Colonic mucosa (tissue), 4 donors: ENCODE results near the gene LTB4R. TPM values are rescaled to one million over a fixed set of nuclear protein-coding genes. Genes with fewer than 3 reads are reported as not detected.

Source experiments
- DNase-seq: peaks from one replicate; pipeline ENCODE4 v3.0.0-alpha.2; 2020
- H3K27ac ChIP-seq: fragments of 200-600 bp; one replicate; pipeline ENCODE4 v1.8.0; 2021
- H3K27me3 ChIP-seq: fragments of 200-600 bp; one replicate; pipeline ENCODE4 v1.8.0; 2021
- H3K36me3 ChIP-seq: fragments of 200-600 bp; one replicate; pipeline ENCODE4 v1.8.0; 2021
- H3K4me1 ChIP-seq: fragments of 200-600 bp; one replicate; pipeline ENCODE4 v1.8.0; 2021; ENCODE audit warnings: mild to moderate bottlenecking
- H3K4me3 ChIP-seq: fragments of 200-600 bp; one replicate; pipeline ENCODE4 v1.8.0; 2021
- H3K9ac ChIP-seq, 2 donors: one replicate each; pipeline ENCODE4 v1.7.0; 2013; ENCODE audit warnings: control low read depth in 2 of 2, low read depth in 2 of 2, low read length in 2 of 2
- H3K9me3 ChIP-seq: fragments of 200-600 bp; one replicate; pipeline ENCODE4 v1.8.0; 2021
- CTCF ChIP-seq: fragments of 200-600 bp; IDR thresholded peaks from one replicate; pipeline ENCODE4 v1.8.0; 2022; ENCODE audit warnings: antibody characterized with exemption, mild to moderate bottlenecking
- intact Hi-C: fragments of 100-400 bp; cut with DNase I; formaldehyde crosslinking; loops from one replicate; pipeline ENCODE4 v1.14.1; 2022
- total RNA-seq, 2 donors: library from RNA; stranded (reverse); fragmentation: NEBNext Ultra II Directional in 1 of 2; extraction: Animal tissue kit (Norgen Biotek cat#: 25700) in 1 of 2; gene quantifications; one replicate each; pipeline ENCODE4 v1.2.1, GENCODE V29; 2021
- donor health status: healthy.
- donor health status: DM: no; HTN: no; CAD: no.
- donor health status: DM: no; HTN: no; CAD: no.

Gene LTB4R
- total RNA-seq, 2 donors from 2014 or later, result 1.5 to 4.0 TPM

GRCh38 chr14:24266344-24267244 lies 44.7 kb upstream of the LTB4R start:
- no peak for DNase-seq
- TF ChIP-seq CTCF, result no peak
- intact Hi-C loops, result no loop called here
- Histone ChIP-seq H3K27ac (no peak overlapping the region), H3K4me1 (no peaks in the 10 kb centered on the region), H3K27me3 (no peaks in the 10 kb centered on the region), H3K9me3 (no peaks in the 10 kb centered on the region), H3K9ac (no peak overlapping the region), H3K4me3 (no peak overlapping the region), H3K36me3 (peaks cover 7% of the 10 kb centered on the region)

GRCh38 chr14:24267516-24267915 lies 43.8 kb upstream of the LTB4R start:
- Histone ChIP-seq H3K4me3 (no peak overlapping the region), H3K27ac (no peak overlapping the region), H3K27me3 (no peaks in the 10 kb centered on the region), H3K4me1 (no peaks in the 10 kb centered on the region), H3K36me3 (peaks cover 7% of the 10 kb centered on the region), H3K9ac (no peak overlapping the region), H3K9me3 (no peaks in the 10 kb centered on the region)
- no peak for DNase-seq
- intact Hi-C loops, result no loop called here
- TF ChIP-seq CTCF, result no peak

GRCh38 chr14:24268225-24268624 lies 43.1 kb upstream of the LTB4R start:
- TF ChIP-seq CTCF, result no peak
- no peak overlapping the region for H3K9ac ChIP-seq
- no peaks in the 10 kb centered on the region for H3K27me3 ChIP-seq
- no peak overlapping the region for H3K27ac ChIP-seq
- H3K4me1 ChIP-seq, result no peaks in the 10 kb centered on the region
- no peak for DNase-seq
- no peaks in the 10 kb centered on the region for H3K9me3 ChIP-seq
- intact Hi-C loops, result no loop called here
- peaks cover 7% of the 10 kb centered on the region for H3K36me3 ChIP-seq
- H3K4me3 ChIP-seq, result no peak overlapping the region

GRCh38 chr14:24269368-24269767 lies 41.9 kb upstream of the LTB4R start:
- Histone ChIP-seq H3K27me3 (no peaks in the 10 kb centered on the region), H3K27ac (no peak overlapping the region), H3K4me3 (no peak overlapping the region), H3K36me3 (peaks cover 7% of the 10 kb centered on the region), H3K9ac (no peak overlapping the region), H3K4me1 (no peaks in the 10 kb centered on the region), H3K9me3 (no peaks in the 10 kb centered on the region)
- DNase-seq, result no peak
- intact Hi-C loops, result no loop called here
- TF ChIP-seq CTCF, result no peak

GRCh38 chr14:24269910-24270536 lies 41.3 kb upstream of the LTB4R start:
- H3K4me1 ChIP-seq, result no peaks in the 10 kb centered on the region
- peaks cover 7% of the 10 kb centered on the region for H3K36me3 ChIP-seq
- H3K9ac ChIP-seq, result no peak overlapping the region
- DNase-seq, result no peak
- no peak overlapping the region for H3K4me3 ChIP-seq
- TF ChIP-seq CTCF, result no peak
- H3K27ac ChIP-seq, result no peak overlapping the region
- no peaks in the 10 kb centered on the region for H3K27me3 ChIP-seq
- intact Hi-C loops, result loop anchor here (2.0 kb wide), 1 partner anchor 27 kb away; the partner anchor contains the start of gene TINF2
- H3K9me3 ChIP-seq, result no peaks in the 10 kb centered on the region
